DOHH2 (cell line): ENCODE measurements around the gene FAM78A.

Source experiments
- CTCF ChIP-seq: fragments of 200-600 bp; sonication (generic); IDR thresholded peaks from one replicate; pipeline ENCODE4 v1.5.1; 2014; ENCODE audit warnings: antibody characterized with exemption, mild to moderate bottlenecking, low read depth, low read length; ENCODE audit not compliant: poor library complexity, severe bottlenecking
- EZH2phosphoT487 ChIP-seq: fragments of 200-600 bp; sonication (generic); IDR thresholded peaks from 2 replicates; pipeline ENCODE4 v1.6.1; 2017; ENCODE audit warnings: borderline replicate concordance, mild to moderate bottlenecking, antibody characterized with exemption, low read length, moderate library complexity, mixed read lengths

GRCh38 chr9:131233556-131233955, 42.8 kb downstream of the FAM78A start:
- TF ChIP-seq CTCF = no peak
- no peak for TF ChIP-seq EZH2phosphoT487
